Measurements from ENCODE around the gene DNM3. TPM values are rescaled to one million over a fixed set of nuclear protein-coding genes. Genes with fewer than 3 reads are reported as not detected.

DNM3 gene
- total RNA-seq, 3 donors from 2014 or later (not counting 1 experiment from before 2014, with no cell fraction given): 2.5 to 3.3 (median 2.8) TPM

DNA sequence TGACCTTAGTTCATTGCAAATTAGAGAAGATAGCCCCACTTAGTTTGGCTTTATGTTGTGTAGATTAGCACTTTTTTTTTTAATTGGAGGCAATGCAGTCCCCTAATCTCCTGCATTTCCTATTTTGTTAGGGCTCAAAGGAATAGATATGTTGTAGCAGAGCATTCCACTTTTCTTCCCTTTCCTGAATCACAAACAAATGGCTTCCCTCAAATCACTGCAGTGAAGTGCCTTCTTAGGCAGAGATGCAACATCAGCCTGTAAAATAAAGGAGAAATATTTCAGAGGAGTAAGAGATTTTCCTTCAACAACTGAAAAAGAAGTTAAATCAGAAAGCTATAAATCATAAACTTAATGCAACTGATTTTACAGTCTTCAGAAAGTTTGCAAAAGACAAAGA, 307.4 kb downstream of the DNM3 start:
- Histone ChIP-seq H3K27ac (ENCODE audit: low read length) (no peak overlapping the region), H3K9me3 (ENCODE audit: control insufficient read depth, insufficient read depth, low read length) (no peaks in the 10 kb centered on the region), H3K4me3 (ENCODE audit: low read length) (no peak overlapping the region), H3K36me3 (ENCODE audit: control insufficient read depth, insufficient read depth, low read length) (no peaks in the 10 kb centered on the region), H3K4me1 (ENCODE audit: control insufficient read depth, insufficient read depth, low read length) (no peaks in the 10 kb centered on the region), H3K27me3 (ENCODE audit: control insufficient read depth, insufficient read depth, low read length) (no peaks in the 10 kb centered on the region)
- no peak for TF ChIP-seq CTCF (IDR thresholded peaks at IDR 0.05)
- Mint-ChIP-seq H3K9me3 (no peaks in the 10 kb centered on the region), H3K4me1 (peaks cover 0 to 10% of the 10 kb centered on the region in 2 donors), H3K27me3 (ENCODE audit: low read depth in 2 of 2) (peaks cover 0 to 4% of the 10 kb centered on the region in 2 donors), H3K4me3 (no peak overlapping the region), H3K36me3 (no peaks in the 10 kb centered on the region), H3K27ac (no peak overlapping the region)
- ATAC-seq (no peak), DNase-seq (no peak)
- intact Hi-C loops (cut with micrococcal nuclease): no loop called here

- H3K4me3 ChIP-seq (ENCODE audit: low read length): no peak overlapping the region
- H3K4me1 ChIP-seq (ENCODE audit: control insufficient read depth, insufficient read depth, low read length): no peaks in the 10 kb centered on the region
- Mint-ChIP-seq H3K9me3 (no peaks in the 10 kb centered on the region), H3K36me3 (no peaks in the 10 kb centered on the region), H3K27ac (no peak overlapping the region), H3K27me3 (ENCODE audit: low read depth in 2 of 2) (peaks cover 0 to 4% of the 10 kb centered on the region in 2 donors), H3K4me1 (peaks cover 0 to 10% of the 10 kb centered on the region in 2 donors), H3K4me3 (no peak overlapping the region)
- intact Hi-C loops (cut with micrococcal nuclease): no loop called here
- ATAC-seq (no peak), DNase-seq (no peak)
- no peak for TF ChIP-seq CTCF (IDR thresholded peaks at IDR 0.05)
- 98% methylated on average over 2 of the region's 2 CpGs for WGBS (ENCODE audit: insufficient coverage)
- no peaks in the 10 kb centered on the region for H3K36me3 ChIP-seq (ENCODE audit: control insufficient read depth, insufficient read depth, low read length)
- H3K27ac ChIP-seq (ENCODE audit: low read length): no peak overlapping the region
- no peaks in the 10 kb centered on the region for H3K9me3 ChIP-seq (ENCODE audit: control insufficient read depth, insufficient read depth, low read length)
- no peaks in the 10 kb centered on the region for H3K27me3 ChIP-seq (ENCODE audit: control insufficient read depth, insufficient read depth, low read length)
These were observed 308.0 kb downstream of the DNM3 start for GRCh38 chr1:172149346-172149745.

- H3K27me3 ChIP-seq (ENCODE audit: control insufficient read depth, insufficient read depth, low read length): no peaks in the 10 kb centered on the region
- no peaks in the 10 kb centered on the region for H3K36me3 ChIP-seq (ENCODE audit: control insufficient read depth, insufficient read depth, low read length)
- 17% methylated on average over 1 of the region's 2 CpGs for WGBS (ENCODE audit: insufficient coverage)
- intact Hi-C loops (cut with micrococcal nuclease): no loop called here
- no peak overlapping the region for H3K4me3 Mint-ChIP-seq
- ATAC-seq (peak in 2 of 3 donors; percentile 54 to 58), DNase-seq (peak in 1 of 2 donors; percentile 9)
- H3K9me3 ChIP-seq (ENCODE audit: control insufficient read depth, insufficient read depth, low read length): no peaks in the 10 kb centered on the region
- H3K4me1 ChIP-seq (ENCODE audit: control insufficient read depth, insufficient read depth, low read length): no peaks in the 10 kb centered on the region
- no peak for TF ChIP-seq CTCF (IDR thresholded peaks at IDR 0.05)
- no peak overlapping the region for H3K27ac ChIP-seq (ENCODE audit: low read length)
- H3K36me3 Mint-ChIP-seq: no peaks in the 10 kb centered on the region
- no peaks in the 10 kb centered on the region for H3K9me3 Mint-ChIP-seq
- no peaks in the 10 kb centered on the region for H3K27me3 Mint-ChIP-seq (ENCODE audit: low read depth in 2 of 2)
- H3K4me1 Mint-ChIP-seq: peaks cover 0 to 5% of the 10 kb centered on the region in 2 donors
- peak overlapping the region in 1 of 2 donors; percentile 36 for H3K27ac Mint-ChIP-seq
- H3K4me3 ChIP-seq (ENCODE audit: low read length): no peak overlapping the region
These were observed 313.3 kb downstream of the DNM3 start for GRCh38 chr1:172154551-172154950.

GRCh38 chr1:172155766-172156165, 314.5 kb downstream of the DNM3 start:
- no peaks in the 10 kb centered on the region for H3K4me1 ChIP-seq (ENCODE audit: control insufficient read depth, insufficient read depth, low read length)
- 97% methylated on average over 2 of the region's 2 CpGs for WGBS (ENCODE audit: insufficient coverage)
- no peak for DNase-seq
- Mint-ChIP-seq H3K9me3 (no peaks in the 10 kb centered on the region), H3K27me3 (ENCODE audit: low read depth in 2 of 2) (no peaks in the 10 kb centered on the region), H3K4me3 (no peak overlapping the region), H3K36me3 (no peaks in the 10 kb centered on the region), H3K4me1 (peaks cover 0 to 5% of the 10 kb centered on the region in 2 donors), H3K27ac (no peak overlapping the region)
- TF ChIP-seq CTCF (IDR thresholded peaks at IDR 0.05): no peak
- no peaks in the 10 kb centered on the region for H3K27me3 ChIP-seq (ENCODE audit: control insufficient read depth, insufficient read depth, low read length)
- no peaks in the 10 kb centered on the region for H3K36me3 ChIP-seq (ENCODE audit: control insufficient read depth, insufficient read depth, low read length)
- H3K4me3 ChIP-seq (ENCODE audit: low read length): no peak overlapping the region
- H3K9me3 ChIP-seq (ENCODE audit: control insufficient read depth, insufficient read depth, low read length): no peaks in the 10 kb centered on the region
- no peak for ATAC-seq
- H3K27ac ChIP-seq (ENCODE audit: low read length): no peak overlapping the region
- intact Hi-C loops (cut with micrococcal nuclease): no loop called here
